MM.1S (cell line): ENCODE measurements around the gene VTA1.

Source experiments
- CTCF ChIP-seq: fragments of 300-600 bp; sonication (generic); IDR thresholded peaks from 2 replicates; pipeline ENCODE4 v1.5.1; 2016; ENCODE audit warnings: antibody characterized with exemption, low read length, mixed read lengths
- EZH2 ChIP-seq: fragments of 300-600 bp; sonication (generic); optimal IDR thresholded peaks from 2 replicates; pipeline ENCODE3; 2017; ENCODE audit warnings: low read depth, mild to moderate bottlenecking, antibody characterized with exemption, low read length, mixed read lengths
- EZH2phosphoT487 ChIP-seq: fragments of 300-600 bp; sonication (generic); IDR thresholded peaks from 2 replicates; pipeline ENCODE4 v1.6.1; 2018; ENCODE audit warnings: antibody characterized with exemption, low read length

GRCh38 chr6:142225552-142225951 lies 78.5 kb downstream of the VTA1 start:
- TF ChIP-seq EZH2phosphoT487 (no peak), CTCF (no peak), EZH2 (no peak)
